ENCODE measurements around the gene EIF3L.
A peak's percentile ranks its signal among the peaks of the same experiment; 100 is the strongest.

Gene EIF3L

DNA sequence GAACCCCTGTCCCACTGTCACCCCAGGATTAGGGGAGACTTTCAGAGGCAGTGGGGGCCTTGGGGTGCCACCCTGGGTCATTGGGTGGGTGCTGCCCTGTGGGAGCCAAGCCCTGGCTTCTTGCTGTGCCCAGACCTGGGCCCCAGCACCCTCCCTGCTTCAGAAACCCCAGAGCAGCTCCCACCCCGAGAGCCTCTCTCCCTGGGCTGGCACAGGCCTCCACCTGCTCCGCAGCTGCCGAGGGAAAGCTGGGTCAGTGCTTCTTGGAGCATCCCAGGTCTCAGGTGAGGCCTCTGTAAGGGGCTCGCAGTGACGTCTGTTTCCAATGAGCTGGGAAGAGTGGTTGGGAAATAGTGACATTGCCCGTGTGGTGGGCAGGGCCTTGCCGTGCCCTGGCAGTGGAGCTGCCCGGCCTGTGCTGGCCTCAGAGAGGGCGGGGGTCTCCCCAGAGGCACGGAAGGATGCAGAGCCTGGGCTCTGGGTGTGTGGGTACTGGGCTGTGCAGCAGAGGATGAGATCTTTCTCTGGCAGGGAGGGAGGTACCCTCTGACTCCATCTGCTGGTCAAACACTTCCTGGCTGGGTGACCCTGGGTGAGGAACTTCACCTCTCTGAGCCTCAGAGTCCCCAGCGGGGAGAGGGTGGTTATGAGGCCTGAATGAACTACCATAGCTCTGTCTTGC lies 81.2 kb downstream of the EIF3L start:
- DNase-seq = peak; percentile 10

DNA sequence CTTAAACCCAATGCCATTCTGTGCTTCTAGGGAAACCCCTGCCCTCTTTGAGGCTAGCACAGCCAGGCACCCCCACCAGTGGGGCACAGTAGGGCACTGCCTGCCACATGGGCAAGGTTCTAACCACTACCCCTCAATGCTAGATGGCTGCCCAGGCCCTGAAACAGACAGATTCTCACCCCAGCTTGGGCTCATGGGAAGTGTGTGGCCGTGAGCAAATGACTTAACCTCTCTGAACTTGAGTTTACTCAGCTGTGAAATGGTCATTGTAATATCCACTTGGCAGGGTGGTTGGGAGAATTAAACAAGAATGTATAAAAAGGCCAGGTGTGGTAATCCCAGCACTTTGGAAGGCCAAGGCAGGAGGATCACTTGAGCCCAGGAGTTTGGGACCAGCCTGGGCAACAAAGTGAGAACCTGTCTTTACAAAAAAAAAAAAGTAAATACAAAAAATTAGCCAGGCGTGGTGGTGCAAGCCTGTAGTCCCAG lies 81.8 kb downstream of the EIF3L start:
- no peak for DNase-seq

DNA sequence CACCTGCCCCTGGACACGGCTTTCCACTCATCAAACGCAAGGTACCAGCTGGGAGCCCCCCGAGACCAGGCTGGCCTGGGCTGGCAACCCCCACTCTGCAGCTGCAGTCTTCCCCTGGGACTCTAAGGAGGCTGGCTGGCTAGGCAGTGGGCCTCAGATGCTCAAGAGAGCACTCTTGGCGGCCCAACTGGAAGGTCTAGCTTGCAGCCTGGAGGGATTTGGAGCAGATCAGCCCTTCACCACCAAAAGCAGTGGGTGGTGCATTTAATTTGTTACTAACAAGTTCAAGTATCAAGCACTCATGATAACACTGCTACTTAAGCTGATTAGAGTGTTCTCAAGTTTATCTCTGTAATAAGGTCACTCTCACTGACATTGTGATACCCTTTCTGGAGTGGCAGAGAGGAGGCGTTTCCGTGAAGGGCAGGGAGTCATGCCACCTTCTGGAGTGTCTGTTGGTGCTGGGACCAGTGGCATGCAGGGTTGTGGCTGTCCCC lies 82.7 kb downstream of the EIF3L start:
- DNase-seq = no peak

DNA sequence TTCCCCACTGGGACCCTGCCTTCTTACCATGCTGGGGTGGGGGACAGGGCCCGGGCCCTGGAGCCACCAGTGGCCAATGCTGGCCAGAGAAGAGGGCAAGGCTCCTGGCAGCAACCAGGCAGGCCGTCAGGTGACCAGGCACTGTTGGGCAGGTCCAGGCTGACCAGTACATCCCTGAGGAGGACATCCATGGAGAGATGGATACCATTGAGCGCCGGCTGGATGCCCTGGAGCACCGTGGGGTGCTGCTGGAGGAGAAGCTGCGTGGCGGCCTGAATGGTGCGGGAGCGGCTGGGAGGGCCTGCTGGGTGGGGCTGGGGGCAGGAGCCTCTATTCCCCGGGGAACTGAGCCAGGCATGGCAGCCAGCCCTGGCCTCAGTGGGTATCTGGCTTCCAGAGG lies 83.2 kb downstream of the EIF3L start:
- no peak for DNase-seq

DNA sequence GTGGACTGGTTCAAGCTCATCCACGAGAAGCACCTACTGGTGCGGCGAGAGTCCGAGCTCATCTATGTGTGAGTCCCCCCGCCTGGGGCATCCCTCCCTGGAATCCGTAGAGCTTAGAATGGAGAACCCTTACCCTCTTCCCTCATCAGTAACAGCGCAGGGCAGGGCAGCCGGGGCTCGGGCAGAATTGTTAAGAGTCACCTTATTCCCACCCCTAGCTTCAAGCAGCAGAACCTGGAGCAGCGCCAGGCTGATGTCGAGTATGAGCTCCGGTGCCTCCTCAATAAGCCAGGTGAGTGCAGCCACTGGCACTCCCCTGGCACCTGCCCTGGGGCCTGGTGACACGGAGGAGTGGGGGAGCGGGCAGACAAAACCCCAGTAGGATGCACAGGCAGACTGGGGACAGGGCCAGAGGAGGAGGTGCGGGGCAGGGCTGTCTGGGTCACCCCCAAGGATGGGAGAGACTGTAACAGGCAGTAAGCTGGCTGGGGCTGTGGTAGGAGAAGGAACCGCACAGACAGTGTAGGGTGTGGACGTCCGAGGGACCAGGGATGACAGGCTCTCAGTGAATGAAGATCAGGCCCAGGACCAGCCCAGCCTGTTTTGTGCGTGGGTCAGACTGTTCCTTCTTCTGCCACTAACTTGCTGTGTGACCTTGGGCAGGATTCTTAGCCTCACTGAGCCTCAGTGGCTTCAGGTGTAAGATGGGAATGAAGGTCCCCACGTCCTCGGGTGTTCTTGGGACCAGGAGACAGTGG lies 83.8 kb downstream of the EIF3L start:
- no peak for DNase-seq

DNA sequence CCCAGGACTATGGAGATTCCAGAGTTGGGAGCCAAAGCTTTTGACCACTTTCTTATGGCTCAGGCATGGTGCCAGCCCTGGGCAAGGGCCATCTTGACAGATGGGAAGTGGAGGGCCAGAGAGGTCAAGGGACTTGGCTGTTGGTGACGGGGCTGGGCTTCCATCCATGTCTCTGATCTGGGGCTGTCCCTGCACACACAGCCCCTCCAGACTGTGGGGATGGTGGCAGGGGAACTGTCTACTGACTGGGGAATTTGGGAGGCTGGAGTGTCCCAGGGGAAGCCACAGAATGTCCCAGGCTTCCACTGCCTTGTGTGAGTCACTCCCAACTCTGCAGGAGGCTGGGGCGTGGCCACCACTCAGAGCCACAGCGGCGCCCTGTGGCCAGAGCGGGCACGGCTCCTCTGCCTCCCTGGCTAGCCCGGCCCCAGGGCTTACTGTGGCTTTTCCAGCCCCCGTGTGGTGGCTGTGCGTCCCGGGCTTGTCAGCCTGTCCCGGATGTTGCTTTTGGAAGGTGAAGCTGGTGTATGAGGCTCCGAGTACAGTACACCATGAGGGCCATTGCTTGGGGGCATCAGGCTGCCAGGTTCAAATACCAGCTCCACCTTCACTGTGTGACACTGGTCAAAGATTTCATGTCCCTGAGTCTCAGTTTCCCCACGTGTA lies 84.6 kb downstream of the EIF3L start:
- DNase-seq = peak; percentile 48
